HCT116 (cell line): ENCODE data around the gene DLEC1. TPM values are rescaled to one million over a fixed set of nuclear protein-coding genes. Genes with fewer than 3 reads are reported as not detected.

Experiments
- ATAC-seq: fragments of 200-7000 bp; cut with Tn5 transposase; 2 replicates; pipeline ENCODE4 v1.9.1; 2020; ENCODE audit warnings: mild to moderate bottlenecking, moderate library complexity
- BruUV-seq: library from RNA; stranded (reverse); fragments of 400-500 nt; replicated peaks from 2 replicates; lab custom pipeline; 2021; lab: Mats Ljungman, UMichigan
- CTCF ChIA-PET: fragments of 300-600 bp; sonication (Branson Sonifier 250); formaldehyde crosslinking; loops from one replicate; lab custom pipeline; 2021; ENCODE audit warnings: antibody characterized with exemption; lab: Charles Lee
- POLR2A ChIA-PET: fragments of 300-600, 350-600 bp; sonication (Branson Sonifier 250); formaldehyde crosslinking; loops from one replicate; lab custom pipeline; 2021; ENCODE audit warnings: antibody characterized with exemption; lab: Charles Lee
- RAD21 ChIA-PET, 2 experiments: fragments of 300-600 bp; sonication (Branson Sonifier 250); formaldehyde crosslinking; loops; one replicate each; lab custom pipeline; 2023; ENCODE audit warnings: low total read pairs in 2 of 2; ENCODE audit not compliant: uncharacterized antibody in 2 of 2, unreplicated experiment in 2 of 2, low non-redundant PET in 1 of 2; lab: Charles Lee
- DNase-seq: peaks from one replicate; pipeline ENCODE4 v3.0.0-alpha.2; 2010; ENCODE audit warnings: low read depth, low spot score
- H2AFZ ChIP-seq: fragments of 200-600 bp; shearing (Covaris generic), sonication (generic); 2 replicates; pipeline ENCODE4 v1.6.1; 2017; ENCODE audit warnings: low read depth, mixed run types, mixed read lengths, antibody characterized with exemption, low read length; ENCODE audit not compliant: poor library complexity, severe bottlenecking
- H3K27ac ChIP-seq: 2 replicates; pipeline ENCODE4 v1.5.1; 2012; ENCODE audit warnings: low read depth, low read length
- H3K27me3 ChIP-seq: fragments of 200-600 bp; sonication (generic); 2 replicates; pipeline ENCODE4 v1.6.1; 2016; ENCODE audit warnings: mixed run types, low read length, mixed read lengths; ENCODE audit not compliant: insufficient read depth
- H3K36me3 ChIP-seq, 2 experiments: fragments of 200-500 bp in 1 of 2; fragments of 200-600 bp in 1 of 2; sonication (Bioruptor generic) in 1 of 2; sonication (generic) in 1 of 2; 2 replicates each; pipeline versions ENCODE4 v1.5.1 to v1.6.1; 2014 to 2016; ENCODE audit warnings: low read length in 2 of 2, inconsistent platforms in 1 of 2, mixed read lengths in 1 of 2, mixed run types in 1 of 2; ENCODE audit not compliant: insufficient read depth in 2 of 2, control insufficient read depth in 1 of 2
- H3K4me1 ChIP-seq, 2 experiments: fragments of 200-600 bp in 1 of 2; sonication (generic) in 1 of 2; 2 replicates each; pipeline versions ENCODE4 v1.5.1 to v1.6.1; 2012 to 2017; ENCODE audit warnings: low read length in 2 of 2, inconsistent platforms in 1 of 2, mild to moderate bottlenecking in 1 of 2, mixed read lengths in 1 of 2, mixed run types in 1 of 2, moderate library complexity in 1 of 2; ENCODE audit not compliant: insufficient read depth in 2 of 2, control insufficient read depth in 1 of 2
- H3K4me2 ChIP-seq: fragments of 200-600 bp; sonication (generic); 2 replicates; pipeline ENCODE4 v1.6.1; 2017; ENCODE audit warnings: mixed run types, low read length, mixed read lengths
- H3K4me3 ChIP-seq, 2 experiments: fragments of 200-600 bp in 1 of 2; sonication (generic) in 1 of 2; replicated peaks in 1 of 2; 2 replicates each; pipeline ENCODE4 v1.5.1; 2011 to 2016; ENCODE audit warnings: low read length in 2 of 2, control low read depth in 1 of 2, low read depth in 1 of 2, mild to moderate bottlenecking in 1 of 2, mixed read lengths in 1 of 2, mixed run types in 1 of 2
- H3K79me2 ChIP-seq: fragments of 200-600 bp; sonication (generic); 2 replicates; pipeline ENCODE4 v1.6.1; 2017; ENCODE audit warnings: mild to moderate bottlenecking, mixed run types, low read length, moderate library complexity, mixed read lengths; ENCODE audit not compliant: insufficient read depth
- H3K9ac ChIP-seq: fragments of 200-600 bp; sonication (generic); 2 replicates; pipeline ENCODE4 v1.6.1; 2016; ENCODE audit warnings: low read length, mixed read lengths
- H3K9me2 ChIP-seq: fragments of 200-600 bp; sonication (generic), shearing (Covaris generic); 2 replicates; pipeline ENCODE4 v1.6.1; 2017; ENCODE audit warnings: mixed run types, mild to moderate bottlenecking, moderate library complexity; ENCODE audit not compliant: insufficient read depth
- H3K9me3 ChIP-seq, 2 experiments: fragments of 200-500 bp in 1 of 2; fragments of 200-600 bp in 1 of 2; sonication (Bioruptor generic) in 1 of 2; sonication (generic) in 1 of 2; 2 replicates each; pipeline ENCODE4 v1.6.1; 2014 to 2017; ENCODE audit warnings: low read length in 2 of 2, mixed read lengths in 2 of 2, inconsistent platforms in 1 of 2, low read depth in 1 of 2, mild to moderate bottlenecking in 1 of 2, mixed run types in 1 of 2, moderate library complexity in 1 of 2; ENCODE audit not compliant: control insufficient read depth in 1 of 2, insufficient read depth in 1 of 2
- H4K20me1 ChIP-seq: fragments of 200-600 bp; sonication (generic), shearing (Covaris generic); 2 replicates; pipeline ENCODE4 v1.6.1; 2017; ENCODE audit warnings: mixed run types, mild to moderate bottlenecking, moderate library complexity; ENCODE audit not compliant: insufficient read depth
- CEBPB ChIP-seq: IDR thresholded peaks from 2 replicates; pipeline ENCODE4 v1.6.1; 2012; ENCODE audit warnings: low read depth
- EGR1 ChIP-seq: IDR thresholded peaks from 2 replicates; pipeline ENCODE4 v1.6.1; 2012; ENCODE audit warnings: low read depth
- ELF1 ChIP-seq: IDR thresholded peaks from 2 replicates; pipeline ENCODE4 v1.6.1; 2012; ENCODE audit warnings: low read depth, borderline replicate concordance
- EZH2 ChIP-seq: fragments of 200-600 bp; sonication (generic); IDR thresholded peaks from 2 replicates; pipeline ENCODE4 v1.6.1; 2017; ENCODE audit warnings: antibody characterized with exemption, mixed run types
- EZH2phosphoT487 ChIP-seq: fragments of 200-600 bp; IDR thresholded peaks from 2 replicates; pipeline ENCODE4 v1.6.1; 2018; ENCODE audit warnings: antibody characterized with exemption, borderline replicate concordance
- JUND ChIP-seq: IDR thresholded peaks from 2 replicates; pipeline ENCODE4 v1.6.1; 2012
- POLR2A ChIP-seq: IDR thresholded peaks from 2 replicates; pipeline ENCODE4 v1.7.0; 2011; ENCODE audit warnings: borderline replicate concordance; ENCODE audit not compliant: insufficient read depth, insufficient read length; ENCODE audit errors: extremely low read depth
- POLR2AphosphoS5 ChIP-seq: IDR thresholded peaks from 2 replicates; pipeline ENCODE4 v1.6.1; 2011; ENCODE audit warnings: mild to moderate bottlenecking, low read depth, low read length, moderate library complexity
- SIN3A ChIP-seq: IDR thresholded peaks from 2 replicates; pipeline ENCODE4 v1.6.1; 2012; ENCODE audit warnings: low read depth
- SP1 ChIP-seq: IDR thresholded peaks from 2 replicates; pipeline ENCODE4 v1.6.1; 2012; ENCODE audit warnings: low read depth
- SRF ChIP-seq: IDR thresholded peaks from 2 replicates; pipeline ENCODE4 v1.6.1; 2012; ENCODE audit warnings: low read depth
- TCF7L2 ChIP-seq: IDR thresholded peaks from 2 replicates; pipeline ENCODE4 v1.7.0; 2011; ENCODE audit warnings: borderline replicate concordance, inconsistent platforms; ENCODE audit not compliant: insufficient read depth, insufficient read length; ENCODE audit errors: extremely low read depth
- YY1 ChIP-seq: IDR thresholded peaks from 2 replicates; pipeline ENCODE4 v1.6.1; 2011; ENCODE audit warnings: low read length, low read depth, moderate library complexity, mild to moderate bottlenecking; ENCODE audit not compliant: insufficient replicate concordance; ENCODE audit errors: extremely low read depth
- ZFX ChIP-seq: fragments of 450-650 bp; IDR thresholded peaks from 2 replicates; pipeline ENCODE4 v1.6.1; 2017
- ZNF274 ChIP-seq: fragments of 200-500 bp; sonication (Bioruptor generic); IDR thresholded peaks from 2 replicates; pipeline ENCODE4 v1.6.1; 2014; ENCODE audit warnings: mild to moderate bottlenecking, low read depth, low read length, inconsistent platforms
- intact Hi-C: fragments of 100-400 bp; cut with micrococcal nuclease; formaldehyde crosslinking; loops from 2 replicates; pipeline ENCODE4 v1.10.0; 2022
- total RNA-seq: library from RNA; stranded (reverse); gene quantifications from one replicate; pipeline ENCODE4 v1.2.1, GENCODE V29; 2021; ENCODE audit not compliant: unreplicated experiment
- TF ChIP-seq, protein P1 (sequence below), 3 experiments: fragments of 200-600 bp in 1 of 3; sonication (generic) in 1 of 3; IDR thresholded peaks in 2 of 3; conservative IDR thresholded peaks in 1 of 3; 2 replicates each; pipeline ENCODE4 v1.5.1; 2012 to 2017; ENCODE audit warnings: low read depth in 2 of 3, low read length in 2 of 3, antibody characterized with exemption in 1 of 3, borderline replicate concordance in 1 of 3, control low read depth in 1 of 3, mild to moderate bottlenecking in 1 of 3, mixed read lengths in 1 of 3, mixed run types in 1 of 3, moderate library complexity in 1 of 3; ENCODE audit not compliant: insufficient read depth in 1 of 3
- TF ChIP-seq, protein P2 (sequence below): IDR thresholded peaks from 2 replicates; pipeline ENCODE4 v1.6.1; 2011; ENCODE audit warnings: mild to moderate bottlenecking, low read length, moderate library complexity; ENCODE audit not compliant: insufficient replicate concordance; ENCODE audit errors: extremely low read depth
- TF ChIP-seq, protein P3 (sequence below): IDR thresholded peaks from 2 replicates; pipeline ENCODE4 v1.6.1; 2012; ENCODE audit warnings: low read depth

The DLEC1 gene
- total RNA-seq, 1 experiment from 2014 or later, result 0.61 TPM

DNA sequence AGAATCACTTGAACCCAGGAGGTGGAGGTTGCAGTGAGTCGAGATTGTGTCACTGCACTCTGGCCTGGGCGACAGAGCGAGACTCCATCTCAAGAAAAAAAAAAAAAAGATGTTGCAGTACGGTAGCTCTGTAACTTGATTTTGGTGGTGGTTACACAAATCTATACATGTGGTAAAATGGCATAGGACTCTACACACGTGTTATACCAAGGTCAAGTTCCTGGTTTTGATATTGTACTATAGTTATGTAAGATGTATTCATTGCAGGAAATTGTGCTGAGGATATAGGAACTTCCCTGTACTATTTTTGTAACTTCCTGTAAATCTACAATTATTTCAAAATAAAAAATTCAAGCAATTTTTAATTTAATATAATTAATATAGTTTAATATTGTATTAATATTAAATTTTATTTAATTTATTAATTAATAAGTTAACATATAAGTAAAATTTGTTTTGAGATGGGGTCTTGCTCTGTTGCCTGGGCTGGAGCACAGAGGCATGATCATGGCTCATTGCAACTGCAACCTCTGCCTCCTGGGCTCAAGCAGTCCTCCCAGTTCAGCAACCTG lies 109.4 kb downstream of the DLEC1 start:
- Histone ChIP-seq H3K9me3 (peaks cover 0 to 9% of the 10 kb centered on the region in 2 experiments; a peak in 1 of 4 replicates), H3K27me3 (no peaks in the 10 kb centered on the region), H3K4me3 (no peak overlapping the region), H2AFZ (no peak overlapping the region), H4K20me1 (no peaks in the 10 kb centered on the region), H3K4me2 (no peak overlapping the region), H3K9me2 (no peaks in the 10 kb centered on the region), H3K36me3 (no peaks in the 10 kb centered on the region), H3K9ac (no peak overlapping the region), H3K27ac (no peak overlapping the region), H3K79me2 (no peaks in the 10 kb centered on the region), H3K4me1 (peaks cover 0 to 15% of the 10 kb centered on the region in 2 experiments; a peak in 2 of 4 replicates)
- DNase-seq (no peak), ATAC-seq (no peak)
- no TSS peak for BruUV-seq
- CTCF ChIA-PET, result no interaction called here
- intact Hi-C loops, result no loop called here
- POLR2A ChIA-PET, result interaction anchor here (1.0 kb wide), 1 partner anchor 11 kb away, joined by 4 read pairs; the partner anchor contains the start of gene ACAA1
- RAD21 ChIA-PET, result no interaction called here
- TF ChIP-seq EGR1, result no peak
- no peak for TF ChIP-seq SIN3A
- no peak for TF ChIP-seq ZNF274
- no peak for TF ChIP-seq JUND
- no peak for TF ChIP-seq POLR2A
- no peak for TF ChIP-seq CEBPB
- TF ChIP-seq YY1, result no peak
- TF ChIP-seq SRF, result no peak
- TF ChIP-seq, protein P1, sequence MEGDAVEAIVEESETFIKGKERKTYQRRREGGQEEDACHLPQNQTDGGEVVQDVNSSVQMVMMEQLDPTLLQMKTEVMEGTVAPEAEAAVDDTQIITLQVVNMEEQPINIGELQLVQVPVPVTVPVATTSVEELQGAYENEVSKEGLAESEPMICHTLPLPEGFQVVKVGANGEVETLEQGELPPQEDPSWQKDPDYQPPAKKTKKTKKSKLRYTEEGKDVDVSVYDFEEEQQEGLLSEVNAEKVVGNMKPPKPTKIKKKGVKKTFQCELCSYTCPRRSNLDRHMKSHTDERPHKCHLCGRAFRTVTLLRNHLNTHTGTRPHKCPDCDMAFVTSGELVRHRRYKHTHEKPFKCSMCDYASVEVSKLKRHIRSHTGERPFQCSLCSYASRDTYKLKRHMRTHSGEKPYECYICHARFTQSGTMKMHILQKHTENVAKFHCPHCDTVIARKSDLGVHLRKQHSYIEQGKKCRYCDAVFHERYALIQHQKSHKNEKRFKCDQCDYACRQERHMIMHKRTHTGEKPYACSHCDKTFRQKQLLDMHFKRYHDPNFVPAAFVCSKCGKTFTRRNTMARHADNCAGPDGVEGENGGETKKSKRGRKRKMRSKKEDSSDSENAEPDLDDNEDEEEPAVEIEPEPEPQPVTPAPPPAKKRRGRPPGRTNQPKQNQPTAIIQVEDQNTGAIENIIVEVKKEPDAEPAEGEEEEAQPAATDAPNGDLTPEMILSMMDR (IDR thresholded peaks at IDR 0.05 in 2 of 3, conservative IDR thresholded peaks at IDR 0.05 in 1 of 3; ENCODE audit: borderline replicate concordance in 1 of 3, insufficient read depth in 1 of 3, low read depth in 2 of 3, low read length in 2 of 3), result no peak
- TF ChIP-seq SP1, result no peak
- no peak for TF ChIP-seq ZFX
- no peak for TF ChIP-seq ELF1
- no peak for TF ChIP-seq TCF7L2
- TF ChIP-seq, protein P2, sequence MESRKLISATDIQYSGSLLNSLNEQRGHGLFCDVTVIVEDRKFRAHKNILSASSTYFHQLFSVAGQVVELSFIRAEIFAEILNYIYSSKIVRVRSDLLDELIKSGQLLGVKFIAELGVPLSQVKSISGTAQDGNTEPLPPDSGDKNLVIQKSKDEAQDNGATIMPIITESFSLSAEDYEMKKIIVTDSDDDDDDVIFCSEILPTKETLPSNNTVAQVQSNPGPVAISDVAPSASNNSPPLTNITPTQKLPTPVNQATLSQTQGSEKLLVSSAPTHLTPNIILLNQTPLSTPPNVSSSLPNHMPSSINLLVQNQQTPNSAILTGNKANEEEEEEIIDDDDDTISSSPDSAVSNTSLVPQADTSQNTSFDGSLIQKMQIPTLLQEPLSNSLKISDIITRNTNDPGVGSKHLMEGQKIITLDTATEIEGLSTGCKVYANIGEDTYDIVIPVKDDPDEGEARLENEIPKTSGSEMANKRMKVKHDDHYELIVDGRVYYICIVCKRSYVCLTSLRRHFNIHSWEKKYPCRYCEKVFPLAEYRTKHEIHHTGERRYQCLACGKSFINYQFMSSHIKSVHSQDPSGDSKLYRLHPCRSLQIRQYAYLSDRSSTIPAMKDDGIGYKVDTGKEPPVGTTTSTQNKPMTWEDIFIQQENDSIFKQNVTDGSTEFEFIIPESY, result no peak
- TF ChIP-seq POLR2AphosphoS5, result no peak
- TF ChIP-seq EZH2, result no peak
- no peak for TF ChIP-seq EZH2phosphoT487
- TF ChIP-seq, protein P3, sequence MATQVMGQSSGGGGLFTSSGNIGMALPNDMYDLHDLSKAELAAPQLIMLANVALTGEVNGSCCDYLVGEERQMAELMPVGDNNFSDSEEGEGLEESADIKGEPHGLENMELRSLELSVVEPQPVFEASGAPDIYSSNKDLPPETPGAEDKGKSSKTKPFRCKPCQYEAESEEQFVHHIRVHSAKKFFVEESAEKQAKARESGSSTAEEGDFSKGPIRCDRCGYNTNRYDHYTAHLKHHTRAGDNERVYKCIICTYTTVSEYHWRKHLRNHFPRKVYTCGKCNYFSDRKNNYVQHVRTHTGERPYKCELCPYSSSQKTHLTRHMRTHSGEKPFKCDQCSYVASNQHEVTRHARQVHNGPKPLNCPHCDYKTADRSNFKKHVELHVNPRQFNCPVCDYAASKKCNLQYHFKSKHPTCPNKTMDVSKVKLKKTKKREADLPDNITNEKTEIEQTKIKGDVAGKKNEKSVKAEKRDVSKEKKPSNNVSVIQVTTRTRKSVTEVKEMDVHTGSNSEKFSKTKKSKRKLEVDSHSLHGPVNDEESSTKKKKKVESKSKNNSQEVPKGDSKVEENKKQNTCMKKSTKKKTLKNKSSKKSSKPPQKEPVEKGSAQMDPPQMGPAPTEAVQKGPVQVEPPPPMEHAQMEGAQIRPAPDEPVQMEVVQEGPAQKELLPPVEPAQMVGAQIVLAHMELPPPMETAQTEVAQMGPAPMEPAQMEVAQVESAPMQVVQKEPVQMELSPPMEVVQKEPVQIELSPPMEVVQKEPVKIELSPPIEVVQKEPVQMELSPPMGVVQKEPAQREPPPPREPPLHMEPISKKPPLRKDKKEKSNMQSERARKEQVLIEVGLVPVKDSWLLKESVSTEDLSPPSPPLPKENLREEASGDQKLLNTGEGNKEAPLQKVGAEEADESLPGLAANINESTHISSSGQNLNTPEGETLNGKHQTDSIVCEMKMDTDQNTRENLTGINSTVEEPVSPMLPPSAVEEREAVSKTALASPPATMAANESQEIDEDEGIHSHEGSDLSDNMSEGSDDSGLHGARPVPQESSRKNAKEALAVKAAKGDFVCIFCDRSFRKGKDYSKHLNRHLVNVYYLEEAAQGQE, result no peak
